Measurements from ENCODE around the gene ADAMTS17.

The ADAMTS17 gene

GRCh38 chr15:100109486-100110035 is 232.2 kb downstream of the ADAMTS17 start:
- Histone ChIP-seq H3K4me1 (ENCODE audit: control insufficient read depth, insufficient read depth, low read length) (peaks cover 17% of the 10 kb centered on the region), H3K27me3 (ENCODE audit: control insufficient read depth, insufficient read depth, low read length) (no peaks in the 10 kb centered on the region), H3K9me3 (ENCODE audit: control insufficient read depth, insufficient read depth, low read depth, low read length) (no peaks in the 10 kb centered on the region), H3K27ac (ENCODE audit: low read depth, low read length) (no peak overlapping the region), H3K36me3 (ENCODE audit: control insufficient read depth, insufficient read depth, low read length) (no peaks in the 10 kb centered on the region), H3K9ac (ENCODE audit: low read length) (no peak overlapping the region), H3K4me3 (ENCODE audit: low read depth, low read length) (no peak overlapping the region)

GRCh38 chr15:100108846-100109245 is 232.9 kb downstream of the ADAMTS17 start:
- no peak overlapping the region for H3K4me3 ChIP-seq (ENCODE audit: low read depth, low read length)
- H3K36me3 ChIP-seq (ENCODE audit: control insufficient read depth, insufficient read depth, low read length), result no peaks in the 10 kb centered on the region
- peaks cover 11% of the 10 kb centered on the region; the same call in 1 of the 2 replicates for H3K4me1 ChIP-seq (ENCODE audit: control insufficient read depth, insufficient read depth, low read length)
- H3K27me3 ChIP-seq (ENCODE audit: control insufficient read depth, insufficient read depth, low read length), result no peaks in the 10 kb centered on the region
- H3K9me3 ChIP-seq (ENCODE audit: control insufficient read depth, insufficient read depth, low read depth, low read length), result no peaks in the 10 kb centered on the region
- H3K27ac ChIP-seq (ENCODE audit: low read depth, low read length), result no peak overlapping the region
- H3K9ac ChIP-seq (ENCODE audit: low read length), result no peak overlapping the region

- Histone ChIP-seq H3K4me1 (ENCODE audit: control insufficient read depth, insufficient read depth, low read length) (peaks cover 6% of the 10 kb centered on the region; the same call in 1 of the 2 replicates), H3K27me3 (ENCODE audit: control insufficient read depth, insufficient read depth, low read length) (no peaks in the 10 kb centered on the region), H3K9me3 (ENCODE audit: control insufficient read depth, insufficient read depth, low read depth, low read length) (no peaks in the 10 kb centered on the region), H3K4me3 (ENCODE audit: low read depth, low read length) (no peak overlapping the region), H3K36me3 (ENCODE audit: control insufficient read depth, insufficient read depth, low read length) (no peaks in the 10 kb centered on the region), H3K27ac (ENCODE audit: low read depth, low read length) (no peak overlapping the region), H3K9ac (ENCODE audit: low read length) (no peak overlapping the region)
These were observed 233.4 kb downstream of the ADAMTS17 start for GRCh38 chr15:100108346-100108745.

GRCh38 chr15:100107606-100108225 is 234.1 kb downstream of the ADAMTS17 start:
- H3K4me1 ChIP-seq (ENCODE audit: control insufficient read depth, insufficient read depth, low read length), result peaks cover 5% of the 10 kb centered on the region; the same call in 1 of the 2 replicates
- H3K27ac ChIP-seq (ENCODE audit: low read depth, low read length), result no peak overlapping the region
- no peaks in the 10 kb centered on the region for H3K27me3 ChIP-seq (ENCODE audit: control insufficient read depth, insufficient read depth, low read length)
- H3K36me3 ChIP-seq (ENCODE audit: control insufficient read depth, insufficient read depth, low read length), result no peaks in the 10 kb centered on the region
- no peak overlapping the region for H3K4me3 ChIP-seq (ENCODE audit: low read depth, low read length)
- H3K9ac ChIP-seq (ENCODE audit: low read length), result no peak overlapping the region
- no peaks in the 10 kb centered on the region for H3K9me3 ChIP-seq (ENCODE audit: control insufficient read depth, insufficient read depth, low read depth, low read length)

GRCh38 chr15:100107151-100107550 is 234.6 kb downstream of the ADAMTS17 start:
- Histone ChIP-seq H3K36me3 (ENCODE audit: control insufficient read depth, insufficient read depth, low read length) (no peaks in the 10 kb centered on the region), H3K9ac (ENCODE audit: low read length) (no peak overlapping the region), H3K27ac (ENCODE audit: low read depth, low read length) (no peak overlapping the region)

GRCh38 chr15:100106732-100107131 is 235.0 kb downstream of the ADAMTS17 start:
- Histone ChIP-seq H3K27me3 (ENCODE audit: control insufficient read depth, insufficient read depth, low read length) (no peaks in the 10 kb centered on the region), H3K27ac (ENCODE audit: low read depth, low read length) (no peak overlapping the region), H3K9ac (ENCODE audit: low read length) (no peak overlapping the region), H3K4me1 (ENCODE audit: control insufficient read depth, insufficient read depth, low read length) (peaks cover 5% of the 10 kb centered on the region; the same call in 1 of the 2 replicates), H3K4me3 (ENCODE audit: low read depth, low read length) (no peak overlapping the region), H3K9me3 (ENCODE audit: control insufficient read depth, insufficient read depth, low read depth, low read length) (no peaks in the 10 kb centered on the region), H3K36me3 (ENCODE audit: control insufficient read depth, insufficient read depth, low read length) (no peaks in the 10 kb centered on the region)

More at GRCh38 chr15:100107151-100107550, 234.6 kb downstream of the ADAMTS17 start:
- H3K9me3 ChIP-seq (ENCODE audit: control insufficient read depth, insufficient read depth, low read depth, low read length), result no peaks in the 10 kb centered on the region
- H3K4me1 ChIP-seq (ENCODE audit: control insufficient read depth, insufficient read depth, low read length), result peaks cover 5% of the 10 kb centered on the region; the same call in 1 of the 2 replicates
- H3K27me3 ChIP-seq (ENCODE audit: control insufficient read depth, insufficient read depth, low read length), result no peaks in the 10 kb centered on the region
- H3K4me3 ChIP-seq (ENCODE audit: low read depth, low read length), result no peak overlapping the region

- no peaks in the 10 kb centered on the region for H3K9me3 ChIP-seq (ENCODE audit: control insufficient read depth, insufficient read depth, low read depth, low read length)
- H3K4me3 ChIP-seq (ENCODE audit: low read depth, low read length), result no peak overlapping the region
- no peak overlapping the region for H3K27ac ChIP-seq (ENCODE audit: low read depth, low read length)
- H3K9ac ChIP-seq (ENCODE audit: low read length), result no peak overlapping the region
- no peaks in the 10 kb centered on the region for H3K4me1 ChIP-seq (ENCODE audit: control insufficient read depth, insufficient read depth, low read length)
- H3K36me3 ChIP-seq (ENCODE audit: control insufficient read depth, insufficient read depth, low read length), result no peaks in the 10 kb centered on the region
- H3K27me3 ChIP-seq (ENCODE audit: control insufficient read depth, insufficient read depth, low read length), result no peaks in the 10 kb centered on the region
These were observed 236.7 kb downstream of the ADAMTS17 start for GRCh38 chr15:100105101-100105500.

- Histone ChIP-seq H3K4me3 (ENCODE audit: low read depth, low read length) (no peak overlapping the region), H3K27ac (ENCODE audit: low read depth, low read length) (no peak overlapping the region), H3K9me3 (ENCODE audit: control insufficient read depth, insufficient read depth, low read depth, low read length) (no peaks in the 10 kb centered on the region), H3K36me3 (ENCODE audit: control insufficient read depth, insufficient read depth, low read length) (no peaks in the 10 kb centered on the region), H3K4me1 (ENCODE audit: control insufficient read depth, insufficient read depth, low read length) (no peaks in the 10 kb centered on the region), H3K9ac (ENCODE audit: low read length) (no peak overlapping the region), H3K27me3 (ENCODE audit: control insufficient read depth, insufficient read depth, low read length) (no peaks in the 10 kb centered on the region)
These were observed 237.5 kb downstream of the ADAMTS17 start for GRCh38 chr15:100104245-100104644.

- H3K36me3 ChIP-seq (ENCODE audit: control insufficient read depth, insufficient read depth, low read length), result no peaks in the 10 kb centered on the region
- no peaks in the 10 kb centered on the region for H3K4me1 ChIP-seq (ENCODE audit: control insufficient read depth, insufficient read depth, low read length)
- no peak overlapping the region for H3K27ac ChIP-seq (ENCODE audit: low read depth, low read length)
- no peak overlapping the region for H3K9ac ChIP-seq (ENCODE audit: low read length)
- no peak overlapping the region for H3K4me3 ChIP-seq (ENCODE audit: low read depth, low read length)
- H3K27me3 ChIP-seq (ENCODE audit: control insufficient read depth, insufficient read depth, low read length), result no peaks in the 10 kb centered on the region
- no peaks in the 10 kb centered on the region for H3K9me3 ChIP-seq (ENCODE audit: control insufficient read depth, insufficient read depth, low read depth, low read length)
These were observed 237.9 kb downstream of the ADAMTS17 start for GRCh38 chr15:100103828-100104227.

GRCh38 chr15:100101426-100102089 is 240.2 kb downstream of the ADAMTS17 start:
- no peaks in the 10 kb centered on the region for H3K27me3 ChIP-seq (ENCODE audit: control insufficient read depth, insufficient read depth, low read length)
- no peaks in the 10 kb centered on the region for H3K4me1 ChIP-seq (ENCODE audit: control insufficient read depth, insufficient read depth, low read length)
- no peaks in the 10 kb centered on the region for H3K36me3 ChIP-seq (ENCODE audit: control insufficient read depth, insufficient read depth, low read length)
- no peaks in the 10 kb centered on the region for H3K9me3 ChIP-seq (ENCODE audit: control insufficient read depth, insufficient read depth, low read depth, low read length)
- H3K27ac ChIP-seq (ENCODE audit: low read depth, low read length), result no peak overlapping the region
- H3K4me3 ChIP-seq (ENCODE audit: low read depth, low read length), result no peak overlapping the region
- H3K9ac ChIP-seq (ENCODE audit: low read length), result no peak overlapping the region

- no peaks in the 10 kb centered on the region for H3K9me3 ChIP-seq (ENCODE audit: control insufficient read depth, insufficient read depth, low read depth, low read length)
- no peaks in the 10 kb centered on the region for H3K36me3 ChIP-seq (ENCODE audit: control insufficient read depth, insufficient read depth, low read length)
- no peaks in the 10 kb centered on the region for H3K27me3 ChIP-seq (ENCODE audit: control insufficient read depth, insufficient read depth, low read length)
- no peak overlapping the region for H3K4me3 ChIP-seq (ENCODE audit: low read depth, low read length)
- H3K4me1 ChIP-seq (ENCODE audit: control insufficient read depth, insufficient read depth, low read length), result no peaks in the 10 kb centered on the region
- no peak overlapping the region for H3K9ac ChIP-seq (ENCODE audit: low read length)
- H3K27ac ChIP-seq (ENCODE audit: low read depth, low read length), result no peak overlapping the region
These were observed 240.8 kb downstream of the ADAMTS17 start for GRCh38 chr15:100100926-100101325.

Measured in HUES6 (cell line).